CD4-positive, alpha-beta T cell (primary cell): ENCODE results near the gene MAOA. TPM values are rescaled to one million over a fixed set of nuclear protein-coding genes. Genes with fewer than 3 reads are reported as not detected.

Experiments used
- ATAC-seq: fragments of 200-7000 bp; cut with Tn5 transposase; one replicate; pipeline ENCODE4 v1.10.0; 2022; ENCODE audit warnings: mild to moderate bottlenecking; ENCODE audit not compliant: poor library complexity
- CTCF ChIA-PET: fragments of 350-600 bp; sonication (Branson Sonifier 250); formaldehyde crosslinking; loops from one replicate; lab custom pipeline; 2021; ENCODE audit warnings: antibody characterized with exemption, inconsistent platforms; lab: Charles Lee
- POLR2A ChIA-PET: fragments of 350-600 bp; sonication (Branson Sonifier 250); formaldehyde crosslinking; loops from one replicate; lab custom pipeline; 2021; ENCODE audit warnings: antibody characterized with exemption, inconsistent platforms; lab: Charles Lee
- DNase-seq, 14 experiments: peaks; one replicate each; pipeline ENCODE4 v3.0.0-alpha.2; 2013 to 2020; ENCODE audit warnings: mixed read lengths in 2 of 14
- H3K27ac ChIP-seq, 2 donors: one replicate each; pipeline versions ENCODE4 v1.5.1 to v1.7.0; 2013; ENCODE audit warnings: low read length in 2 of 2, low read depth in 1 of 2, mild to moderate bottlenecking in 1 of 2
- H3K27me3 ChIP-seq, 2 experiments: 1 replicate in 1 of 2; 2 replicates in 1 of 2; pipeline versions ENCODE4 v1.6.1 to v1.7.0; 2013; ENCODE audit warnings: low read length in 2 of 2, control low read depth in 1 of 2, mild to moderate bottlenecking in 1 of 2, moderate library complexity in 1 of 2; ENCODE audit not compliant: insufficient read depth in 2 of 2, control insufficient read depth in 1 of 2
- H3K36me3 ChIP-seq: one replicate; pipeline ENCODE4 v1.6.1; 2013; ENCODE audit warnings: low read length, control low read depth; ENCODE audit not compliant: insufficient read depth
- H3K4me1 ChIP-seq: one replicate; pipeline ENCODE4 v1.6.1; 2013; ENCODE audit warnings: low read length, control low read depth; ENCODE audit not compliant: insufficient read depth
- H3K4me3 ChIP-seq: one replicate; pipeline ENCODE4 v1.5.1; 2013; ENCODE audit warnings: mild to moderate bottlenecking, low read length, moderate library complexity
- H3K9me3 ChIP-seq, 2 experiments: 1 replicate in 1 of 2; 2 replicates in 1 of 2; pipeline versions ENCODE4 v1.6.1 to v1.7.0; 2013; ENCODE audit warnings: low read length in 2 of 2, mild to moderate bottlenecking in 2 of 2, control low read depth in 1 of 2, moderate library complexity in 1 of 2; ENCODE audit not compliant: control insufficient read depth in 1 of 2, insufficient read depth in 1 of 2
- H3K27ac Mint-ChIP-seq: one replicate; pipeline ENCODE4 v1.8.0; 2020; ENCODE audit warnings: mixed read lengths
- H3K27me3 Mint-ChIP-seq: one replicate; pipeline ENCODE4 v1.8.0; 2021; ENCODE audit warnings: mixed read lengths
- H3K36me3 Mint-ChIP-seq: one replicate; pipeline ENCODE4 v1.8.0; 2021; ENCODE audit warnings: low read depth, mixed read lengths
- H3K4me1 Mint-ChIP-seq: one replicate; pipeline ENCODE4 v1.8.0; 2021; ENCODE audit warnings: low read depth, mixed read lengths
- H3K4me3 Mint-ChIP-seq: one replicate; pipeline ENCODE4 v1.8.0; 2020; ENCODE audit warnings: mild to moderate bottlenecking, mixed read lengths
- H3K9me3 Mint-ChIP-seq: one replicate; pipeline ENCODE4 v1.8.0; 2020; ENCODE audit warnings: mixed read lengths
- CTCF ChIP-seq: fragments of 200-600 bp; IDR thresholded peaks from one replicate; pipeline ENCODE4 v1.8.0; 2022; ENCODE audit warnings: antibody characterized with exemption, mild to moderate bottlenecking
- intact Hi-C, 2 experiments: fragments of 100-400 bp; cut with DNase I in 1 of 2; cut with micrococcal nuclease in 1 of 2; formaldehyde crosslinking; loops; one replicate each; pipeline versions ENCODE4 v1.15.1 to v1.9.0; 2023 to 2025; cut with DNase I, micrococcal nuclease
- total RNA-seq, 174 experiments: library from RNA in 2 of 174; stranded (reverse) in 2 of 174; gene quantifications; one replicate each; pipeline ENCODE4 v1.2.3 and lab custom pipeline; 2021 to 2026

Gene MAOA
- total RNA-seq, 2 experiments from 2014 or later: not detected

DNA sequence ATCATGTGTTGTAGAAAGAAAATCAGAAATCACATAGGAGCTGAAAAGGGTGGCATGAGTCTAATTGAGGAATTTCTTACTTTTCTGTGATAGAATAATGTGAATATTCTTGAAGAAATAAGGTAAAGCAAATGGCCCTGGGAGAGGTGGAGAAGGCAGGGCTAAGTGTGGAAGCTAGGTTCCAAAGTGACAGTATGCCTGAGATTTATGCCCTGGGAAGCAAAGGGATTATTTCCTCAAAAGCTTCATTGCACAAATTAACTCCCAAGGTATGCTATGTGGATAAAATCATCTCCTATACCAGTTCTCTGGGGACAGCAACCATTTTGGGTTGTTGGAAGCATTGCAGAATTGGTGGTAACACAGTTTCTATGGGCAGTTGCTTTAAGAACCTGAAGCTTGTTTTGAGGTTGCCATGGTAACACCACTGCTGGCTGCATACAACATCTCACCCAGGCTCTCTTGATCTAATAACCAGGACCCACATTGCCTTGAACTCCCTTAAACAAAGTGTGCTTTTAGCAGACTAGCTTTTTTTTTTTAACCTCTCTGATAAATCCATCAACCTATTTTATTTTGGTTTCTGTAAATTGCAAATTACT lies 21.0 kb downstream of the MAOA start:
- no peaks in the 10 kb centered on the region for H3K36me3 Mint-ChIP-seq
- Histone ChIP-seq H3K27me3 (no peaks in the 10 kb centered on the region), H3K4me3 (no peak overlapping the region), H3K9me3 (no peaks in the 10 kb centered on the region), H3K36me3 (no peaks in the 10 kb centered on the region), H3K4me1 (no peaks in the 10 kb centered on the region), H3K27ac (no peak overlapping the region)
- intact Hi-C loops: no loop called here
- peaks cover 12% of the 10 kb centered on the region for H3K4me1 Mint-ChIP-seq
- no peak for TF ChIP-seq CTCF
- no peak overlapping the region for H3K4me3 Mint-ChIP-seq
- H3K9me3 Mint-ChIP-seq: no peaks in the 10 kb centered on the region
- H3K27me3 Mint-ChIP-seq: no peaks in the 10 kb centered on the region
- no peak overlapping the region for H3K27ac Mint-ChIP-seq
- ATAC-seq: peak; percentile 44
- ChIA-PET CTCF (no interaction called here), POLR2A (no interaction called here)
- peak in 3 of 14 experiments; percentile 32 to 68 (median 50) for DNase-seq

- TF ChIP-seq CTCF: no peak
- peaks cover 12% of the 10 kb centered on the region for H3K4me1 Mint-ChIP-seq
- ATAC-seq (no peak), DNase-seq (no peak)
- Histone ChIP-seq H3K36me3 (no peaks in the 10 kb centered on the region), H3K27me3 (no peaks in the 10 kb centered on the region), H3K4me1 (no peaks in the 10 kb centered on the region), H3K9me3 (no peaks in the 10 kb centered on the region), H3K27ac (no peak overlapping the region), H3K4me3 (no peak overlapping the region)
- ChIA-PET CTCF (no interaction called here), POLR2A (no interaction called here)
- no peaks in the 10 kb centered on the region for H3K27me3 Mint-ChIP-seq
- no peaks in the 10 kb centered on the region for H3K9me3 Mint-ChIP-seq
- no peak overlapping the region for H3K27ac Mint-ChIP-seq
- no peak overlapping the region for H3K4me3 Mint-ChIP-seq
- intact Hi-C loops: no loop called here
- no peaks in the 10 kb centered on the region for H3K36me3 Mint-ChIP-seq
These were observed 21.9 kb downstream of the MAOA start for GRCh38 chrX:43677993-43678392.

- H3K9me3 Mint-ChIP-seq: no peaks in the 10 kb centered on the region
- H3K27ac Mint-ChIP-seq: no peak overlapping the region
These were observed 23.0 kb downstream of the MAOA start for GRCh38 chrX:43679058-43679457.

More at GRCh38 chrX:43679058-43679457, 23.0 kb downstream of the MAOA start:
- H3K27me3 Mint-ChIP-seq: peaks cover 1% of the 10 kb centered on the region
- no peak overlapping the region for H3K4me3 ChIP-seq
- intact Hi-C loops: no loop called here
- ChIA-PET CTCF (no interaction called here), POLR2A (no interaction called here)
- ATAC-seq (no peak), DNase-seq (no peak)
- no peak overlapping the region for H3K4me3 Mint-ChIP-seq
- TF ChIP-seq CTCF: no peak
- no peaks in the 10 kb centered on the region for H3K4me1 ChIP-seq
- H3K36me3 ChIP-seq: no peaks in the 10 kb centered on the region
- no peaks in the 10 kb centered on the region for H3K9me3 ChIP-seq
- H3K27ac ChIP-seq: no peak overlapping the region
- no peaks in the 10 kb centered on the region for H3K27me3 ChIP-seq
- H3K36me3 Mint-ChIP-seq: no peaks in the 10 kb centered on the region
- peaks cover 12% of the 10 kb centered on the region for H3K4me1 Mint-ChIP-seq
